ENCODE measurements around the gene MARK4. TPM values are rescaled to one million over a fixed set of nuclear protein-coding genes. Genes with fewer than 3 reads are reported as not detected.

The MARK4 gene
- total RNA-seq (2022; extraction: Qiagen RNA extraction; ENCODE audit: low read depth): 6.0 to 8.1 TPM (median 6.7 TPM) in 5 replicates

DNA sequence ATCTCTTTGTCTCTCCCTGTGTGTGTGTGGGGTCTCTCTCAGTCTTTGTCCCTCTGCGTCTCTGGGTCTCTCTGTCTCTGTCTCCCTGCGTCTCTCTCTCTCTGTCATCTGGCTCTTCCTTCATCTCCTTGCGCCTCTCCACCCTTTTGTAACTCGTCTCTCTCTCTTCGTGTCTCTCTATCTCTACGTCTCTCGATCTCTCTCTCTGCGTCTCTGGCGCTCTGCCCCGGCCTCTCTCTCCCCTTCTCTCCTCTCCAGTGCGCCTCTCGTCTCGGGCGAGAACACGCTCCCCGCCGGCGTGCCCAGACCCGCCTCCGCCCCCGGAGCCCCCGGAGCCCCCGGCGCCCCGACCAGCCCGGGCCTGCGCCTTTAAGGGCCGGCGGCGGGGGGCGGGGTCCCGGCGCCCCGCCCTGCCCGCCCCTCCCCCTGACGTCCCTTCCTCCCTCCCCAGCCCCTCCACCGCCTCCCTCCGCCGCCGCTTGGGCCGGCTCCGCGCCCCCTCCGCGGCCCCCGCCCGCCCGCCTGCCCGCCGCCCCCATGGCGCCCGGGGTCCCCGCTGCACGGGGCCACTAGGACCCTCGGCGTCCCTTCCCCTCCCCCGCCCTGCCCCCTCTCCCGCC, at the start of gene MARK4:
Gene MARK4 (plus strand): TSS at position 440 of the 620 bp plus-strand sequence. CDS start 318 bp downstream, outside the sequence.

DNA sequence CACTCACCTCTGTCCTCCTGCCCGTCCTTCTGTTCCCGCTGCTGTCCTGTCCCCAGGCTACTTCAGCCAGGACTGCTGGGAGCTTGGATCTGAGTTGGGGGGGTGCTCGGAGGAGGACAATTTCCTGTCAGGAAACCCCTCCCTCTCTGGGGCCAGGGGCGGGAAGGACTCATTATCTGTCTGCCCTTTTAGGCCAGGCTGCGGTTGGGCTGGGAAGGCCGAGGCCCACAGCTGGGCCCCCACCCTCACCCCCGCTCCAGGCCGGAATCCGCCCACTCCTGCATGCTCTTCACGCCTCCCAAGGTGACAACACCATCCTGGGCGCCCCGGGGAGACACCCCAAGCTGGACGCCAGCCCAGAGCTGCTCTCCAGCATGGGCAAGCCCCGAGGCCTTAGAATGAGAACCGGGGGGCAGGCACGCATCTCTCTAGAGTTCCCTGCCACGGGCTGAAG, 5.7 kb upstream of the MARK4 start, which contains the start of gene EXOC3L2:
Gene EXOC3L2 (minus strand): TSS at position 74 of the 454 bp plus-strand sequence. CDS start 6,362 bp downstream, outside the sequence.

DNA sequence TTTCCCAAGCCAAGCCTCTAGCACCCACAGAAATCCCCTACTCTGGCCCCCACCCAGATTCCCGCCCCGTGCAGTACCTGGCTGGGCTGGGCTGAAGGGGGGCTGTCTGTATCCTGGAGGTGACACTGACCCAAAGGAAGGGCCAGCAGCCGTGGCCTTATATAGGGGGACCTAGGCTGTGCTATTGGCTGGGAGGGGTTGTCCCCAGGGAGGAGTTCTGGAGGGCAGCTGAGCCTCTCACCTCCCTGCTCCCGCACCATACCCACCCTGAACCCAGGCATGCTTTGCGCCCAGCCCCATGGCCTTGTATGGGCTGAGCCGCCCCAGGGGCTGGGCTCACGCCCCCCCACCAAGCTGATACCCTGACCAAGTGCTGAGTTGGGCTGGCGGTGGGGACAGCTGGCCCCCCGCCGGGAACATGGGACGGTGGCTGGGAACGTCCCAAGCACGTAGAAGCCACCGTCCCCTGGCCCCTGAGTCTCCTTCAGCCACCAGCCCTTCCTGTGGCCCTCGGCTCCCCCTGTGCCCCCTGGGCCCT, 71.7 kb downstream of the MARK4 start, which contains the start of gene CKM:
Gene CKM (minus strand): TSS at position 132 of the 538 bp plus-strand sequence. CDS start 3,162 bp downstream, outside the sequence.

DNA sequence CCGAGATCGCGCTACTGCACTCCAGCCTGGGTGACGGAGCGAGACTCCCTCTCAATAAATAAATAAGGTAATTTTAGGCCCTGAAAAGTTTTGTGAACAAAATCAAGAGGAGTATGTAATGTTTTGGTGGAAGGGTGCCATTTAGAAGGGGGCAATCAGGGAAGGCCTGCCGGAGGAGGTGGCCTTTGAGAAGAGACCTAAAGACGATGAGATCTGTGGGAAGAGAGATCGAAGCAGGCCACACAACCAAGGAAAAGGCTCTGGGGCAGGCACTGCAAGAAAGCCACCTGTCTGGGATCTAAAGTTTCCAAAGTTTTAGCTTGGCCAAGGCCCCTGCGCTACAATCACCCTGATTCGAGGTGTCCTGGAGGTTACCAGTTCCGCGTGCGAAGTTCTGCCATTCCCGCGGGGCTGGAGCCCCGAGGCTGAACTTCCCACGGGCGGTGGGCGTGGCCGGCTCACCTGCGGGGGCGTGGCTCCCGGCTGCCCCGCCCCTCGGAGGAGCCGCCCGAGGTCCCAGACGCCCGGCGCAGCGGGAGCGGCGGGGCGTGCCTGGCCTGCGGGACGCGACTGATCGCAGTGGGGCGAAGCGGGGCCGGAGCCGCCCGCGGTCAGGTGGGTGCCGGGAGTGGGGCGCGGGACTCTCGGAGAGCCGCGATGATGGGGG, 89.3 kb downstream of the MARK4 start, which contains the start of gene KLC3:
Gene KLC3 (plus strand): TSS at position 519 of the 667 bp plus-strand sequence. CDS start 4,792 bp downstream, outside the sequence.

Other genes starting within 250 kb of the MARK4 start
- 33.4 to 57.6 TPM (median 51.4 TPM) in 5 replicates for gene RELB, start 249.8 kb upstream of the MARK4 start, total RNA-seq (2022; extraction: Qiagen RNA extraction; ENCODE audit: low read depth)
- gene CLASRP, start 212.2 kb upstream of the MARK4 start, total RNA-seq (2022; extraction: Qiagen RNA extraction; ENCODE audit: low read depth): 45.2 to 77.0 TPM (median 76.3 TPM) in 5 replicates
- 6.5 to 11.0 TPM (median 10.4 TPM) in 5 replicates for gene ZNF296, start 174.8 kb upstream of the MARK4 start, total RNA-seq (2022; extraction: Qiagen RNA extraction; ENCODE audit: low read depth)
- 80.4 to 92.3 TPM (median 84.4 TPM) in 5 replicates for gene GEMIN7, start 172.0 kb upstream of the MARK4 start, total RNA-seq (2022; extraction: Qiagen RNA extraction; ENCODE audit: low read depth)
- gene PPP1R37, start 158.1 kb upstream of the MARK4 start, total RNA-seq (2022; extraction: Qiagen RNA extraction; ENCODE audit: low read depth): 20.7 to 33.8 TPM (median 30.5 TPM) in 5 replicates
- gene NKPD1, start 90.3 kb upstream of the MARK4 start, total RNA-seq (2022; extraction: Qiagen RNA extraction; ENCODE audit: low read depth): 0.08 to 0.13 TPM (median 0.08 TPM) in 5 replicates
- gene TRAPPC6A, start 73.0 kb upstream of the MARK4 start, total RNA-seq (2022; extraction: Qiagen RNA extraction; ENCODE audit: low read depth): 31.7 to 46.6 TPM (median 38.0 TPM) in 5 replicates
- 10.0 to 18.3 TPM (median 14.8 TPM) in 5 replicates for gene BLOC1S3, start 72.5 kb upstream of the MARK4 start, total RNA-seq (2022; extraction: Qiagen RNA extraction; ENCODE audit: low read depth)
- gene EXOC3L2, start 5.9 kb upstream of the MARK4 start, total RNA-seq (2022; extraction: Qiagen RNA extraction; ENCODE audit: low read depth): 0.56 to 1.6 TPM (median 0.98 TPM) in 5 replicates
- not detected in 5 replicates for gene CKM, start 71.6 kb downstream of the MARK4 start, total RNA-seq (2022; extraction: Qiagen RNA extraction; ENCODE audit: low read depth)
- 0.51 to 0.74 TPM (median 0.65 TPM) in 5 replicates for gene KLC3, start 89.5 kb downstream of the MARK4 start, total RNA-seq (2022; extraction: Qiagen RNA extraction; ENCODE audit: low read depth)
- 9.5 to 13.8 TPM (median 12.5 TPM) in 5 replicates for gene ERCC2, start 119.3 kb downstream of the MARK4 start, total RNA-seq (2022; extraction: Qiagen RNA extraction; ENCODE audit: low read depth)
- gene PPP1R13L, start 153.8 kb downstream of the MARK4 start, total RNA-seq (2022; extraction: Qiagen RNA extraction; ENCODE audit: low read depth): 24.1 to 30.7 TPM (median 26.0 TPM) in 5 replicates
- gene POLR1G, start 155.4 kb downstream of the MARK4 start, total RNA-seq (2022; extraction: Qiagen RNA extraction; ENCODE audit: low read depth): 41.0 to 57.9 TPM (median 48.2 TPM) in 5 replicates
- 129 to 169 TPM (median 150 TPM) in 5 replicates for gene ERCC1, start 172.6 kb downstream of the MARK4 start, total RNA-seq (2022; extraction: Qiagen RNA extraction; ENCODE audit: low read depth)
- gene FOSB, start 216.7 kb downstream of the MARK4 start, total RNA-seq (2022; extraction: Qiagen RNA extraction; ENCODE audit: low read depth): 14.6 to 21.8 TPM (median 17.2 TPM) in 5 replicates
- gene RTN2, start 245.8 kb downstream of the MARK4 start, total RNA-seq (2022; extraction: Qiagen RNA extraction; ENCODE audit: low read depth): 8.8 to 12.4 TPM (median 9.7 TPM) in 5 replicates
- gene PPM1N, start 247.2 kb downstream of the MARK4 start, total RNA-seq (2022; extraction: Qiagen RNA extraction; ENCODE audit: low read depth): 6.2 to 8.0 TPM (median 7.0 TPM) in 5 replicates